GM19463 (cell line): Measurements from ENCODE around the gene C1orf52.

Experiments
- ATAC-seq: cut with Tn5 transposase; IDR thresholded peaks from one replicate; pipeline ENCODE4 v1.9.1; 2021; ENCODE audit warnings: mild to moderate bottlenecking, moderate library complexity; ENCODE audit not compliant: unreplicated experiment

C1orf52 gene

DNA sequence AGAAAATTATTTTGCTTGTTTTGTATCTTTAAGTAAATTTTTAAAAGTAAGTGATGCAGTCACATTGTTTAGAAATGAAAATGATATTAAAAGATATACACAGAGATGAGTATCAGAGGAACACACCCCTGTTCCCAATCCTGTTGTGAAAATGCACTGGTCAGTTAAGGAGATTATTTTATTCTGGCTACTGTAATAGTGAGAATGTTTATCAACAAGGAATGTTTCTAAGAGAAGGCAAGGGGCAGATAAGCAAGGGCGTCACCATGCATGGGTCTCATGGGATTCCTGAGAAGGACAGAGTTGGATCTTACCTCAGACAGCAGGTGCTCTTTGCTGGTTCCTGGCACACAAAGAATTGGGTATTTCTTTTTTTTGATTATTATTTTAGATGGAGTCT lies 21.8 kb downstream of the C1orf52 start:
- no peak for ATAC-seq

DNA sequence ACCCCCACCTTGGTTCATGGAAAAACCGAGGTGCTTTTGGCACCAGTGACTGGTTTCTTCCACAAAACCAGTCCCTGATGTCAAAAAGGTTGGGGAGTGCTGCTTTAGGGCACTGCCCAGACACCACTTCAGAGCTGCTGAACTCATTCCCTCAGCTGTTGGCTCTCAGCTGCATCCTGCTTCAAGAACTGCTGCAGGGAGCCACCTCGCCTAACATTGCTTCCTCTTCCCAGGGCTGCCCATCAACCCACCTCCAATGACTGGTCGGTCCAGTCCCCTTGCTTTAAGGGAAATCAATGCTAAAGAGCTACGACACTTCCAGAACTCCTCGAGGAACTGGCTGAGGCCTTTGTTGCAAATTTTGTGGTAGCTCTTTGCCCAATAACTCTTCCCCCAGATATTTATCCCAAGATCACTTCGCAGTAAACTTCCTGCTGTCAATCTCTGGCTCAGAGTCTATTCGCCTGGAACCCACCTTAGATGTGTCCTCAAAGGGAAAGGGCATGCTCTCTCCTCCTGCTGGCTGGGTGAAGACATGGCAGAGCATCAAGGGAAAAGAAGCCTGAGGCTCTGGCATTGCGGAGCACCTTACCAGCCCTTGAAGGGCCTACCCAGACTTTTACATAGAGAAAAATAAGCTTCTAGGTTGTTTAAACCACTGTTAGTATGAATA lies 29.0 kb downstream of the C1orf52 start:
- peak; percentile 42 for ATAC-seq

DNA sequence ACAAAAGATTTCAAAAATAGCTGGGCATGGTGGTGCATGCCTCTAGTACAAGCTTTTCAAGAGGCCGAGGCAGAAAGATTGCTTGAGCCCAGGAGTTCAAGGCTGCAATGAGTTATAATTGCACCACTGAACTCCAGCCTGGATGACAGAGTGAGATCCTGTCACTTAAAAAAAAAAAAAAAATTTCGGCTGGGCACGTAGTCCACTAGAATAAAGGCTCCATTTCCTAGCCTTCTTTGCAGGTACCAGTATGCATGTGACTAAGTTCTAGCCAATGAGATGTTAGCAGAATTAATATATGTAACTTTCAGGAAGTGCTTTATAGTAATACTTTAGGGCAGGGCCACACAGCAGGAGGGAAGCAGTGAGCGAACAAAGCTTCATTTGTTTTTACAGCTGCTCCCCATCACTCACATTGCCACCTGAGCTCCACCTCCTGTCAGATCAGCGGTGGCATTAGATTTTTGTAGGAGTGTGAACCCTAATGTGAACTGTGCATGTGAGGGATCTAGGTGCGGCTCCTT lies 29.8 kb downstream of the C1orf52 start:
- ATAC-seq: no peak

DNA sequence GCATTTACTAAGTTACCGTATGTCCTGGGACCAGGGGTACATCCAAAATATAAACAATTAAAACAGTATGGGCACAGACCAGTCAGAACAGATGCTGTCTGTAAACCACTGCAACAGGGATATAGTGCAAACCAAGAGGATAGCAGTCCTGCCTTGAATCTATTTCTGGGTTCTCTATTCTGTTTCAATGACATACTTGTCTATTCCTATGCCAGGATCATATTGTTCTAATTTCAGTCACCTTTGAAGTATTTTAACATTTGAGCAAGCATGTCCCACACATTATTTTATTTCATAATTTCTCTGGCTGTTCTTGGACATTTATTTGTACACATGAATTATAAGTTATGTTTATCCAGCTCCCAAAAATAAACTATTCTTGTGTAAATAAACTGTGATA lies 30.5 kb downstream of the C1orf52 start:
- no peak for ATAC-seq

DNA sequence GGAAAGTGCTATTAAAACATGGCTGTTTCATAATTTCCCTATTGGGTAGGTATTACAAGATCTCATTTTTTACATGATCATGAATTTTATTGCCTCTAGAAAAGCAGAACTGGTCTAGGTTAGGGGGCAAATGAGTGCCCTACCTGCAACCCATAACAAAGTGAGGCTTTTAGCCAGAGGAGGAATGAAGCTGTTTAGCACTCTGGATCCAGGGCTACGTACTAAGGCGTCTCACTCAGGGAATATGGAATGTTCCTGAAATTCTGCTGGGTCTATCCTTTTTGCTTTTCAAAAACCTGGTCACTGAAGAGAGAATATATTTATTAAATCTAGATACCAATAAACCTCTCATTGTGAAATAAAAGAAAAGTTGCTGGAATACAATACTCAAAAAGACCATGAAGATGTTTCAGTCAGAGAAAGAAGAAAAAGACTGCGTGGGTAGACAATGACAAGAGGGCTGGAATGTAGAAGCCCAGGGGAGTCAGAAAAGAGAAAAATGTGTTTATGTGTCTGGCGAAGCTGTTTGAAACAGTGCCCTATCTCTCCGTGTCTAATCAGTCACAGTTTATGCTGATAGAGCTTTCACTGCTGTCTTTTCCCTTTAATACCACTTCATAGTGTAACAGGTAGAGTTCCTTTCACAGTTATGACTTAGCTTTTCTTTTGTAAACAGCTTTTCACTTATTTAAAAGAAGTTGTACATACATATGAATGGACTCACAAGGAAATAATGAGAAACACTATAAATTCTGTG lies 33.7 kb downstream of the C1orf52 start:
- no peak for ATAC-seq

DNA sequence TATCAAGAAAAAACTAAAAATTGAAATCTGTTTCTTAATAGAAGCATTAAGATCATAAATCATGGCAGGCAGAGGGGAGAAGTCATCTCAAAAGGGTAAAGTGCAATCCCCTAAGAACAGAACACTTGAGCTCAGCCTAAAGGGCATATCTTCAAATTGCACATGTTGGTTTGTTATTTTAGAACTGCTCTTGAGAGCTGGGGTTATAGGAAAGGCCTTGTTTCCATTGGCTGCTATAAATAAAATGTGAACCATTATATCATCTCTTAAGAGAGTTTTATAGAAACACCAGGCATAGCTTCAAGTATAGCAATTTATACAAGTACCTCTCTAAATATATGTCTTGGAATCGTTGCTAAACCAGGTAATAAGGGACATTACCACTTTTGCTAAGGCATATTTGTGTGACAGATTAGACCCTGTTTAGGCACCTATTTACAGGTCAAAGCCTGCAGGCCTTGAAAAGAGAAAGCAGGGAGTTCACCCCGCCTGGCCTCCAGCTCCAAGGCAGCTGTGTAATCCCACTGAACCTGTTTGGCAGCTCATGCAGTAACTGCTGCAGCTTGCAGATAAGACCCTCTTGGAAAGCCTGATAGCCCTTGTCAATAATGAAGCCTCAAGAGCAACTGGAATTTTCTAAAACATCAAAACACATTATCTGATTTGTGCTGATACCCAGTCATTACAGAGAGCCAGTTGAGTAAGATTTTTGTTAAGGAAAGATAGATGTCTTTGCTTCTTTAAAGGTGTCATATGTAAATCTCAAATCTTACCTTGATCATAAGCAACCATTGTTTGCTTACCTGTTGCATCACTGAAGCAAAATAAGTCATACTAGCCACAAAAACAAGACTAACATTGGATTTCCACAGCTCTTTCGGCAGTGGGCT lies 34.5 kb downstream of the C1orf52 start:
- ATAC-seq: no peak

DNA sequence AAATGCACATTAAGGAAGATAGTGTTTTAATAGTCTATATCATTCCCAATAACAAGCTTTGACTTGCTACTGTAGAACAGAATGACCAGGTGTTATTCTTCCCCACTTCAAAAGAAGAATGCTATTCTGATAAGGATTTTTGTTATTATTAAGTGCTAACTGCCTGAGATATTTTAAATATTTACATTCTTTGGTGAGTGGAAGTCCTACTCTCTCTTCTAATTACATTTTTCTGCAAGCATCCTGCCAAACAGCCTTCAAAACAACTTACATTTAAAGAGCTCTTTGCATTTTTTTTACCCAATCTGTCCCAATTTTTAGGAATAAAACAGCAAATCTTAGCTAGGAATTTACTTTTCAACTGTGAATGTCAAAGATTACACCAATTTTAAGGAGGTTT lies 35.2 kb downstream of the C1orf52 start:
- ATAC-seq: no peak

DNA sequence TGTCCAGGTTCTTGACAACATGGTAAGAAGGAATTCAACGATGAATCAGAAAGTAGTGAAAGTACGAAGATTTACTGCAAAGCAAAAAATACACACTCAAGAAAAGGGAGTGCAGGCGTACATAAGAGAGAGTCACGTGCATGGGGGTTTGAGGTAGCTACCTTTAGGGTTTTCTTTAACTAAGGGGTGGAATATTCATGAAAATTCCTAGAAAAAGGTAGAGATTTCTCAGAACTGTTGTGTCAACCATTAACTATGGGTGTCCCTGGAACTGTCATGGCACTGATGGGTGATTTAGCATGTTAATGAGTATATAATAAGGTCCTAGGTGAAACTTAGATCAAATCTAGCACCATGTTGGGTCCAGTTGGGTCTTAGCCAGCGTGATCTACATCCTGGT lies 36.1 kb downstream of the C1orf52 start:
- no peak for ATAC-seq

DNA sequence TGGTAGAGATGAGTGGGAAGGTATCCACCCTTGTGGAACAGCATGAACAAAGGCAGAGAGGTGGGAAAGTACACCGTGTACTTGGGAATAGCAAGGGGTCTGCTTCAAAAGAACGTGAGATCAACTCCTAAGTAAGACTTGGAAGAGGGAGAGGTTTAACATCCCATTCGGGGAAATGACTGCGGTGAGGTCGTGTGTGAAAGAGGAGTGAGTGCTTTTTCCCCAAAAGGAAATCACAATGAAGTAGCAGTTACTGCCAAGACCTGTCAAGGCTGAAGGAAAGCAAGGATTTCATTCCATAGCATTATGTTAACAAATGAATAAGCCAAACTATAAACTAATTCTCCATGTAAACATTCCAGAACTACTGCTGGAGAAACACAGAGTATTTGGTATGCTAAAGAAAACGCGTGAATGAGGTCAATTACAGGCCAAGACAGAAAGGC lies 38.7 kb downstream of the C1orf52 start:
- ATAC-seq: no peak

DNA sequence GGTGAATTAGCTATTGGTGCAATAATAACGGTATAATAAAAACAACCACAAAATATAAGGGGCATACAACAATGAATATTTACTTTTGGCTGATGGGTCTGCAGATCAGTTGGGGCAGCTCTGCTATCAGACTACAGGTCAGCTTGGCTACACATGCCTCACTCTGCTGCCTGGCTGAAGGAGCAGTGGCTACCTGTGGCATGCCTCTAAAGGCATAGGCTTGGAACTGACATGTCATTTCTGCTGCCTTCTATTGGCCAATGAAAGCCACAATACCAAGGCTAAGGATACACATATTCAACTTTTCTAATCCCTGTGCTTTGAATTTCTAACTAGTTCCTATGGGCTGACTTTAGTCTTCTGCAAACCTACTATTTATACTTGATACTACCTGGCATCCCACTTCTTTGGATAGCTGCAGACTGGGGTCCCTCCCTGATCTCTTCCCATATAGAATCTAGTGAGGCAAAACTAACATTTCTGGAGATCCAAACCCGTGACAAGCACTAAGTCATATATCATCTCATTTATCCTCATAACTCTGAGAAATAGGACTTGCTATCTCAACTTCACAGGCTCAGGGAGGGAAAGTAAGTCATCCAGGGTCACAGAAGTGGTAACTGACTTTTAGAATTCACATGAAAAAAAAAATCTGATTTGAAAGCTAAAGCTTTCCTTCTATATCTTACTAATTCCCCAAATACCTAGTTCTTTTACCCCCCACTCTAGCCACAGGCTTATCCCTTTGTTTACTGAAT lies 39.4 kb downstream of the C1orf52 start:
- no peak for ATAC-seq

DNA sequence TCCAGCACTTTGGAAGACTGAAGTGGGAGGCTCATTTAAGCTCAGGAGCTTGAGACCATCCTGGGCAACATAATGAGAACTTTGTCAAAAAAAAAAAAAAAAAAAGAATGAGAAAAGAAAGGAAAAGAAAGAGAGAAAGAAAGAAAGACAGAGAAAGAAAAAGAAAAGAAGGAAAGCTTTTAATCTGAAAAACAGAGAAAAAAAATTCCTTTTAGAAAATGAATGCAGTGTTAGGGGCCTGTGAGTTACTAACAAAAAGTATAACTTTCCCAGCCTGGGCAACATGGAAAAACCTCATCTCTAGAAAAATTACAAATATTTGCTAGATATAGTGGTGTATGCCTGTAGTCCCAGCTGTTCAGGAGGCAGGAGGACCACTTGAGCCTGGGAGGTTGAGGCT lies 42.8 kb downstream of the C1orf52 start:
- no peak for ATAC-seq

DNA sequence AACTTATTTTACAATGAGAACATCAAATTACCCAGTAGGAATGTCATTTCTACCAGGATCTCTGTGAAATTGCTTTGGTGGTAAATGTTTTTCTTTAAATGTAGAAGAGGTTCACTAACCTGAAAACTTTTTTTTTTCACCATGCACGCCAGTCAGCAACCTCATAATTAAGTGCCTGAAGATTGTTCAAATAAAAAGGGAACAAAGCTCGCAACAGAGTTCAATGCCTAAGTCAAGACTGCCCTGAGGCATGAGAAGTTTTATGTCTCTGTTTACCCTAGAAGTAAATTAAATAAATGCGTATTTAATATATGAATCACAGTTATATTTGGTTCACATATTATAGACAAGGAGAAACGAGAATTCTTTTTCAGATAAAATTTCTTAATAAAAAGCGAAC lies 44.8 kb downstream of the C1orf52 start:
- no peak for ATAC-seq

DNA sequence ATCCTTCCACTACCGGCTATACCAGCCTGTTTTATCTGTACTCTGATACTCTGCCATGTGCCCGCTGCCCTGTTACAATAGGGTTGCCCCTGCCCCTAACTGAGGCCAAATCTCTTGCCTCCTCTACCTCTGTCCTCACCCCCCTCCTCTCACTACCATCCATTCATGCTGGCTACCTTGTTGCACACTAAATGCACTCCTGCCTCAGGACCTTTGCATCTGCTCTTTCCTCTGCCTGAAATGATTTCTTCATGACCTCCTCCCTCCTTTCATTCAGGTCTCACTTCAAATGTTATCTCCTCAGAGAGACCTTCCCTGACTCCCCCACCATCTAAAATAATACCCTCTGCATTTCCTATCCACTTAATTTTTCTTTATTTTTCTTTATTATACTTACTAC lies 51.0 kb downstream of the C1orf52 start:
- ATAC-seq: no peak

DNA sequence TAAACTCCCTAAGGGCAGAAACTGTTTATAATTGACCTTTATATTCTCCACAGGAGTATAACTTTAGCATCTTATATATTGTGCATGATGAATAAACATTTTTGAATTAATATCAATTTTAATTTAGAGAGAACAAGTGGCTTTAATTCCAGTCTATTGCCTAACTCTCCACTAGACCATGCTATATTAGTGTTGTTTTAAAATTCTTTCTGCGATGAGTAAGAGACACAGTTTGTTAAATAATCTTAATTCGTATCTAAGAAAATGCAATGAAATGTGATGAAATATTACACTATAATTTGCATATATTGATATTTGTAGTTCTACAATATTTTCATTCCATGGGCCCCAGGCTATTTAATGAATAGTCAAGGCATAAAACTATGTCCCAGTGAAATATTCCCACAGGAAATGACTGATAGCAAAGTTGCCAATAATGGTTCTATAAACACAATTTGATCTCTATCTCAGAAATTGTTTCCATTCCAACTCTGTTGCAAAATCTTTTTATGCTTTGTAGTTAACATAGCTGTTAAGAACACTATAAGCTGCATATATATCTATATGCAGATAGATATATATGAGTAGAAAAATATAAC lies 55.8 kb downstream of the C1orf52 start:
- ATAC-seq: no peak

DNA sequence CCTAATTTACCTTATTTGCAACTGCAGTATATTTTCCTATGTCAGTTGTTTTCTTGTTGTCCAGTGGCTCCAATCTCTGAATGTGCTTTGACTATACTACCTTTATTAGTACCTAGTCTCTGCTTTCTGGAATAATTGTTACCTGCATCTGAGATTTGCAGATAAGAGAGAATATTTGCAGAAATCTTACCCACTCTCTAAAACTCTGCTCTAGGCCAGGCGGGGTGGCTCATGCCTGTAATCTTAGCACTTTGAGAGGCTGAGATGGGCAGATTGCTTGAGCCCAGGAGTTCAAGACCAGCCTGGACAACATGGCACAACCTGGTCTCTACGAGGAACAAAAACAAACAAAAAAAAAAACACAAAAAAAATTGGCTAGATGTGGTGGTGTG lies 56.6 kb downstream of the C1orf52 start:
- ATAC-seq: no peak

DNA sequence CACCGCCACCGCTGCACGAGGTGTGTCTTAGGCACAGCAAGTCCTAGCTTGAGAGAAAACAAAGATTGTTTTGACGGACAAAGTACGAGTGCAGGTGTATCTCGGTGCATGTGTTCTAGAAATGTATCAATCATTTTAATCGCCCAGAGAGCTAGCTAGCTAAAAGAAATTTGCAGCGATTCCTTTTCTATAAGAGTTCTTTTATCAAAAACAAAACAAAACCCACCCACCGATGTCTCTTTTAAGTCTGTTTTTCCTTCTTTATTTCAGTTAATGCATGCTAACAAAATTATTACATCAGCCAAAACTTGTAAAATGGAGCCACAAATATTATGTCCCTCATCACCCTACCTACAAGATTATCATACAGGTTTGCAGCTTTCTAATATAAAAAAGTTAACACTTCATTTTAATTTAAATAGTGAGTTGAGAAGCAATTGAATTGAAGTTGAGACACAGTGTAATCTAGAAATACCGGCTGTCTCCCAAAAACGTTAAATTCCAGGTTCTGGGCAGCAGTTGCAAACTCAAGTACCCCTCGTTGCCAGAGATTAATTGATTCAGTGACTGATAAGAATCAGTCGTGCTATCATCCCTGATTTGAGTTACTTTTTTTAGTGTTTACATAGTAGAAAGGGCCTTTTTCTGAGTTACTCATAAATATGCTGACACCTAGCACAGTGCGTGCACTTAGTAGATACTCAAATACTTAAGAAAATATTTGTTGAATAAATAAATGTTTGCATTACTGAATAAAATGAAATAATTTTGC lies 57.2 kb downstream of the C1orf52 start:
- ATAC-seq: no peak

DNA sequence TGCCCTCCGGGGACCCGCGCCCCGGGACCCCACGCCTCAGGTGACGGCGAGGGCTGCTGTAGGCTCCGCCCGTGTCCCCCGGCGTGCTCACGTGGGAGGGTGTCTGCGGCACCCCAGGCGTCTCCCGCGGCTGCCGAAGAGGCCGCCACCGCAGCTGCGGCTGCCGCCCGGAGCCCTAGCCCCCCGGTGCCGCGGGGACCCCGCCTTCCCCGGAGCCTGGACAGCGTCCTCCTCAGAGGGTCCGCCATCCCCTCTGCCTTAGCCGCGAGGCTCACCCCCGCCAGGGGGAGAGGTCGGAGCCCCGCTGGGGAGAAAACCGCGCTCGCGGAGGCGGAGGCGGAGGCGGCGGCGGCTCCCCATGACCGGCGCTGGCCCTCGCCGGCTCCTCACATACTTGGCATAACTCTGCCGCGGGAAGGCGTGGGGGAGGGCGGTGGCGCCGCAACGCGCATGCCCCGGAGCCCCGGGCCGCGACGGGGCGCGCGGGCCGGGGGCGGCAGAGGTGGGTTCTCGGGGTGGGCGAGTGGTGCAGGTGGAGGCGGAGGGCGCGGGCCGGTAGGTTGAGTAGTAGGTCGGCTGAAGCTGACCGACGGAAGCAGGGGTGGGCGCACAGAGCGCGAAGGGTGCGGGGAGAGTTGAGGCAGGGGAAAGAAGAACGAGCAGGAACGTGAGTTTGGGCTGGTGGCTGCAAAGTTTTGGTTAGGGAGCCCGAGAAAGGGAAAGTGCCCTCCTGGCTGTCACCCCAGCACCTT lies 57.9 kb downstream of the C1orf52 start:
- ATAC-seq: peak; percentile 44

DNA sequence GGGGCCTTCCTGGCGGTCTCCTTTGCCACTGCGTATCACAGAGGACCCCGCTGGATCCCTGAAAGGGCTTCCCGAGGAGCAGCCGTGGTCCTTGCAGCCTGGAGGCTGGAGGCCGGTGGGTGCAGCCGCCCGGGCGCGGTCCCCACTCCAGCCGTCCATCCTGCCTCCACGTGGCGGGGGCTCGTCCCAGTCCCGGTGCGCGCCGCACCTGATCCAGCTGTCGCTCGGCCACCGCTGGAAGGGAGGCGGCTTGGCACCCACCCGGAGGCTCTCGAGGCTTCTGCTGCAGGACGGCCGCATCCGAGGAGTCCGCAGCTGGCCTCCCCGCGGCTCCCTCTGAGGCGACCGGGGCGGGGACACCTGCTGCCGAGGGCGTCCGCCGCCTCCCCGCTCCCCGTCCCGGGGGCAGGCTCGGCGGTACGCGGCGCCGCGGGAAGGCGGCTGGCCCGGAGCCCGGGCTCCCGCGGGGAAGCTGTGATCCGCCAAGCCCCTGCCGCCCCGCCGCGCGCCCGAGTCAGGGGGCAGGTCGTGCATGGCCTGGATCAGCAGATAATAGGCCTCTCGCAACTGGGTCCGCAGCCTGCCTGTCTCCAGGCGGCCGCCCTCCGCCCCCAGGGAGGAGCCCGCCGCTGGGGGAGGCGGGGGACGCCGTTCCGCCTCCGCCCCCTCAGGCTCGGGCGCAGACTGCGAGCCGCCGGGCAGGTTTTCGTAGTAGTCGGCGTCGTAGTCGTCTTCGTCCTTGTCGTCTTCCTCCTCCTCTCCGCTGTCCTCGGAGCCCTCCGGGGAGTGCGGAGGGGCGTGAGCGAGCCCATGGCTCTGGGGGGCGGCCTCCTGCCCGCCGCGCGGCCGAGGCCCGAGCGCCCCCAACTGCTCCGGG lies 58.8 kb downstream of the C1orf52 start, which contains the start of gene SYDE2:
Gene SYDE2, minus strand, starts transcription at position 554 of the 877 bp plus-strand sequence. Its CDS starts 20 bp downstream, at position 534.
- ATAC-seq: peak; percentile 76
